ENCODE results near the gene GIPC3. TPM values are rescaled to one million over a fixed set of nuclear protein-coding genes. Genes with fewer than 3 reads are reported as not detected.

GIPC3 gene
- total and polyA plus RNA-seq, 2 of the 8 experiments (the other 6 are each of a cell fraction or from before 2014, with no cell fraction given), result 1.0 to 1.2 TPM

- TF ChIP-seq, protein P1, sequence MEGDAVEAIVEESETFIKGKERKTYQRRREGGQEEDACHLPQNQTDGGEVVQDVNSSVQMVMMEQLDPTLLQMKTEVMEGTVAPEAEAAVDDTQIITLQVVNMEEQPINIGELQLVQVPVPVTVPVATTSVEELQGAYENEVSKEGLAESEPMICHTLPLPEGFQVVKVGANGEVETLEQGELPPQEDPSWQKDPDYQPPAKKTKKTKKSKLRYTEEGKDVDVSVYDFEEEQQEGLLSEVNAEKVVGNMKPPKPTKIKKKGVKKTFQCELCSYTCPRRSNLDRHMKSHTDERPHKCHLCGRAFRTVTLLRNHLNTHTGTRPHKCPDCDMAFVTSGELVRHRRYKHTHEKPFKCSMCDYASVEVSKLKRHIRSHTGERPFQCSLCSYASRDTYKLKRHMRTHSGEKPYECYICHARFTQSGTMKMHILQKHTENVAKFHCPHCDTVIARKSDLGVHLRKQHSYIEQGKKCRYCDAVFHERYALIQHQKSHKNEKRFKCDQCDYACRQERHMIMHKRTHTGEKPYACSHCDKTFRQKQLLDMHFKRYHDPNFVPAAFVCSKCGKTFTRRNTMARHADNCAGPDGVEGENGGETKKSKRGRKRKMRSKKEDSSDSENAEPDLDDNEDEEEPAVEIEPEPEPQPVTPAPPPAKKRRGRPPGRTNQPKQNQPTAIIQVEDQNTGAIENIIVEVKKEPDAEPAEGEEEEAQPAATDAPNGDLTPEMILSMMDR (IDR thresholded peaks at IDR 0.05; ENCODE audit: control extremely low read depth in 1 of 3, insufficient read depth in 1 of 3, low read depth in 1 of 3, low read length in 3 of 3), result no peak
- TF ChIP-seq, protein P2, sequence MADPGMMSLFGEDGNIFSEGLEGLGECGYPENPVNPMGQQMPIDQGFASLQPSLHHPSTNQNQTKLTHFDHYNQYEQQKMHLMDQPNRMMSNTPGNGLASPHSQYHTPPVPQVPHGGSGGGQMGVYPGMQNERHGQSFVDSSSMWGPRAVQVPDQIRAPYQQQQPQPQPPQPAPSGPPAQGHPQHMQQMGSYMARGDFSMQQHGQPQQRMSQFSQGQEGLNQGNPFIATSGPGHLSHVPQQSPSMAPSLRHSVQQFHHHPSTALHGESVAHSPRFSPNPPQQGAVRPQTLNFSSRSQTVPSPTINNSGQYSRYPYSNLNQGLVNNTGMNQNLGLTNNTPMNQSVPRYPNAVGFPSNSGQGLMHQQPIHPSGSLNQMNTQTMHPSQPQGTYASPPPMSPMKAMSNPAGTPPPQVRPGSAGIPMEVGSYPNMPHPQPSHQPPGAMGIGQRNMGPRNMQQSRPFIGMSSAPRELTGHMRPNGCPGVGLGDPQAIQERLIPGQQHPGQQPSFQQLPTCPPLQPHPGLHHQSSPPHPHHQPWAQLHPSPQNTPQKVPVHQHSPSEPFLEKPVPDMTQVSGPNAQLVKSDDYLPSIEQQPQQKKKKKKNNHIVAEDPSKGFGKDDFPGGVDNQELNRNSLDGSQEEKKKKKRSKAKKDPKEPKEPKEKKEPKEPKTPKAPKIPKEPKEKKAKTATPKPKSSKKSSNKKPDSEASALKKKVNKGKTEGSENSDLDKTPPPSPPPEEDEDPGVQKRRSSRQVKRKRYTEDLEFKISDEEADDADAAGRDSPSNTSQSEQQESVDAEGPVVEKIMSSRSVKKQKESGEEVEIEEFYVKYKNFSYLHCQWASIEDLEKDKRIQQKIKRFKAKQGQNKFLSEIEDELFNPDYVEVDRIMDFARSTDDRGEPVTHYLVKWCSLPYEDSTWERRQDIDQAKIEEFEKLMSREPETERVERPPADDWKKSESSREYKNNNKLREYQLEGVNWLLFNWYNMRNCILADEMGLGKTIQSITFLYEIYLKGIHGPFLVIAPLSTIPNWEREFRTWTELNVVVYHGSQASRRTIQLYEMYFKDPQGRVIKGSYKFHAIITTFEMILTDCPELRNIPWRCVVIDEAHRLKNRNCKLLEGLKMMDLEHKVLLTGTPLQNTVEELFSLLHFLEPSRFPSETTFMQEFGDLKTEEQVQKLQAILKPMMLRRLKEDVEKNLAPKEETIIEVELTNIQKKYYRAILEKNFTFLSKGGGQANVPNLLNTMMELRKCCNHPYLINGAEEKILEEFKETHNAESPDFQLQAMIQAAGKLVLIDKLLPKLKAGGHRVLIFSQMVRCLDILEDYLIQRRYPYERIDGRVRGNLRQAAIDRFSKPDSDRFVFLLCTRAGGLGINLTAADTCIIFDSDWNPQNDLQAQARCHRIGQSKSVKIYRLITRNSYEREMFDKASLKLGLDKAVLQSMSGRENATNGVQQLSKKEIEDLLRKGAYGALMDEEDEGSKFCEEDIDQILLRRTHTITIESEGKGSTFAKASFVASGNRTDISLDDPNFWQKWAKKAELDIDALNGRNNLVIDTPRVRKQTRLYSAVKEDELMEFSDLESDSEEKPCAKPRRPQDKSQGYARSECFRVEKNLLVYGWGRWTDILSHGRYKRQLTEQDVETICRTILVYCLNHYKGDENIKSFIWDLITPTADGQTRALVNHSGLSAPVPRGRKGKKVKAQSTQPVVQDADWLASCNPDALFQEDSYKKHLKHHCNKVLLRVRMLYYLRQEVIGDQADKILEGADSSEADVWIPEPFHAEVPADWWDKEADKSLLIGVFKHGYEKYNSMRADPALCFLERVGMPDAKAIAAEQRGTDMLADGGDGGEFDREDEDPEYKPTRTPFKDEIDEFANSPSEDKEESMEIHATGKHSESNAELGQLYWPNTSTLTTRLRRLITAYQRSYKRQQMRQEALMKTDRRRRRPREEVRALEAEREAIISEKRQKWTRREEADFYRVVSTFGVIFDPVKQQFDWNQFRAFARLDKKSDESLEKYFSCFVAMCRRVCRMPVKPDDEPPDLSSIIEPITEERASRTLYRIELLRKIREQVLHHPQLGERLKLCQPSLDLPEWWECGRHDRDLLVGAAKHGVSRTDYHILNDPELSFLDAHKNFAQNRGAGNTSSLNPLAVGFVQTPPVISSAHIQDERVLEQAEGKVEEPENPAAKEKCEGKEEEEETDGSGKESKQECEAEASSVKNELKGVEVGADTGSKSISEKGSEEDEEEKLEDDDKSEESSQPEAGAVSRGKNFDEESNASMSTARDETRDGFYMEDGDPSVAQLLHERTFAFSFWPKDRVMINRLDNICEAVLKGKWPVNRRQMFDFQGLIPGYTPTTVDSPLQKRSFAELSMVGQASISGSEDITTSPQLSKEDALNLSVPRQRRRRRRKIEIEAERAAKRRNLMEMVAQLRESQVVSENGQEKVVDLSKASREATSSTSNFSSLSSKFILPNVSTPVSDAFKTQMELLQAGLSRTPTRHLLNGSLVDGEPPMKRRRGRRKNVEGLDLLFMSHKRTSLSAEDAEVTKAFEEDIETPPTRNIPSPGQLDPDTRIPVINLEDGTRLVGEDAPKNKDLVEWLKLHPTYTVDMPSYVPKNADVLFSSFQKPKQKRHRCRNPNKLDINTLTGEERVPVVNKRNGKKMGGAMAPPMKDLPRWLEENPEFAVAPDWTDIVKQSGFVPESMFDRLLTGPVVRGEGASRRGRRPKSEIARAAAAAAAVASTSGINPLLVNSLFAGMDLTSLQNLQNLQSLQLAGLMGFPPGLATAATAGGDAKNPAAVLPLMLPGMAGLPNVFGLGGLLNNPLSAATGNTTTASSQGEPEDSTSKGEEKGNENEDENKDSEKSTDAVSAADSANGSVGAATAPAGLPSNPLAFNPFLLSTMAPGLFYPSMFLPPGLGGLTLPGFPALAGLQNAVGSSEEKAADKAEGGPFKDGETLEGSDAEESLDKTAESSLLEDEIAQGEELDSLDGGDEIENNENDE (IDR thresholded peaks at IDR 0.05; ENCODE audit: insufficient replicate concordance, low read length), result no peak
- no peak for TF ChIP-seq RBBP5 (IDR thresholded peaks at IDR 0.05; ENCODE audit: borderline replicate concordance, low read depth, low read length)
Measured at GRCh38 chr19:3639479-3639878, 54.2 kb downstream of the GIPC3 start (continued).
